ENCODE measurements around the gene TMEM30A.
A peak's percentile ranks its signal among the peaks of the same experiment; 100 is the strongest.

Gene TMEM30A

DNA sequence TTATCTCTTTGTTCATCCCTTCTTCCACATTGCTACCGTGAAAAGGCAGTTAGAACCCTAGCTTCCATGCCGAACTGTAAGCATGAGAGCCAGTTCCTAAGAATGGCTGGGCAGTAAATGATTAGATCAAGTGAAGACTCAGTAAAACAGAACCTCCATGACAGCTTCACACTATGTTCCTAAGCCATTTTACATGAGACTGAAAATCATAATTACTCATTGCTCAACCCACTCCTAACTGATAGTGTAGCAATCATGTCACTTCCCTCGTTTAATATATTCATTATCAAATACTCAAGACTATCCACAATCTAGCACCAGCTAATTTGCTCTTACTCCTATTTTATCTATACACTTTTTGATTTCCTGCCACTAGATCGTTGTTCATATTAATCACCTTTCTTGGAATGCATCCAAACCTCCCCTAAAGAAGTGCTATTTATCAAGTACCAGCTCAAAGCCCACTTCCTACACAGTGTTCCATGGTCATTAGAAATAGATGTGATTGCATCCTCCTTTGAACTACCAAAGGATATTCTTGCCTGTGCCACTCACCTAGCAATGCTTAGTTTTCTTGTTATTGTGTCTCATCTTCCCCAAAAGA is 6.0 kb downstream of the TMEM30A start:
- H3K4me3 ChIP-seq (ENCODE audit: severe bottlenecking), result no peak overlapping the region

DNA sequence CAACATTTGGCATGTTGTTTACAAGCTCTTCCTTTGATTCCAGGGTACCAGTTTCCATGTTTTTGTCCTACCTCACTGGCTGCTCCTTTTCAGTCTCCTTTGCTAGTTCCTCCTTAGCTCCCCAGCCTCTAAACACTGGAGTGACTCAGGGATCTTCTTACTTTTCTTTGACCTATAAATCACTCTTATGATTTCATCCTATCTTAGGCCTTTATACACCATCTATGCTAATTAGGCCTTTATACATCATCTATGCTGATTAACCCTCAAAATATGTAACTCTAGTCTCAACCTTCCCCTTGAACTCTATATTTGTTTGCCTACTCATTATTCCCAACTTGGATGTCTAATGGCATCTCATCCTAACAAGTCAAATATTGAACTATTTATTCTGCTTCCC is 9.5 kb downstream of the TMEM30A start:
- DNase-seq (ENCODE audit: low spot score), result no peak
- H3K27ac ChIP-seq (ENCODE audit: poor library complexity, severe bottlenecking), result peak overlapping the region; percentile 61
- peak; percentile 95 for ATAC-seq (ENCODE audit: low read depth)
- H3K9me3 ChIP-seq (ENCODE audit: severe bottlenecking), result no peaks in the 10 kb centered on the region
- TF ChIP-seq, protein P1, sequence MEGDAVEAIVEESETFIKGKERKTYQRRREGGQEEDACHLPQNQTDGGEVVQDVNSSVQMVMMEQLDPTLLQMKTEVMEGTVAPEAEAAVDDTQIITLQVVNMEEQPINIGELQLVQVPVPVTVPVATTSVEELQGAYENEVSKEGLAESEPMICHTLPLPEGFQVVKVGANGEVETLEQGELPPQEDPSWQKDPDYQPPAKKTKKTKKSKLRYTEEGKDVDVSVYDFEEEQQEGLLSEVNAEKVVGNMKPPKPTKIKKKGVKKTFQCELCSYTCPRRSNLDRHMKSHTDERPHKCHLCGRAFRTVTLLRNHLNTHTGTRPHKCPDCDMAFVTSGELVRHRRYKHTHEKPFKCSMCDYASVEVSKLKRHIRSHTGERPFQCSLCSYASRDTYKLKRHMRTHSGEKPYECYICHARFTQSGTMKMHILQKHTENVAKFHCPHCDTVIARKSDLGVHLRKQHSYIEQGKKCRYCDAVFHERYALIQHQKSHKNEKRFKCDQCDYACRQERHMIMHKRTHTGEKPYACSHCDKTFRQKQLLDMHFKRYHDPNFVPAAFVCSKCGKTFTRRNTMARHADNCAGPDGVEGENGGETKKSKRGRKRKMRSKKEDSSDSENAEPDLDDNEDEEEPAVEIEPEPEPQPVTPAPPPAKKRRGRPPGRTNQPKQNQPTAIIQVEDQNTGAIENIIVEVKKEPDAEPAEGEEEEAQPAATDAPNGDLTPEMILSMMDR (IDR thresholded peaks at IDR 0.05; ENCODE audit: poor library complexity, severe bottlenecking), result no peak
- H3K4me3 ChIP-seq (ENCODE audit: severe bottlenecking), result no peak overlapping the region
- no peaks in the 10 kb centered on the region for H3K27me3 ChIP-seq (ENCODE audit: insufficient read depth, poor library complexity, severe bottlenecking)
- peaks cover 37% of the 10 kb centered on the region for H3K36me3 ChIP-seq (ENCODE audit: low read depth)
- H3K4me1 ChIP-seq (ENCODE audit: insufficient read depth, poor library complexity, severe bottlenecking), result peaks cover 53% of the 10 kb centered on the region

More for the DNA sequence above, 6.0 kb downstream of the TMEM30A start:
- Histone ChIP-seq H3K36me3 (ENCODE audit: low read depth) (peaks cover 10% of the 10 kb centered on the region), H3K4me1 (ENCODE audit: insufficient read depth, poor library complexity, severe bottlenecking) (peaks cover 69% of the 10 kb centered on the region), H3K27ac (ENCODE audit: poor library complexity, severe bottlenecking) (peak overlapping the region; percentile 5), H3K9me3 (ENCODE audit: severe bottlenecking) (no peaks in the 10 kb centered on the region), H3K27me3 (ENCODE audit: insufficient read depth, poor library complexity, severe bottlenecking) (no peaks in the 10 kb centered on the region)
- no peak for ATAC-seq (ENCODE audit: low read depth)
- no peak for DNase-seq (ENCODE audit: low spot score)
- TF ChIP-seq, protein P1 (IDR thresholded peaks at IDR 0.05; ENCODE audit: poor library complexity, severe bottlenecking), result no peak

DNA sequence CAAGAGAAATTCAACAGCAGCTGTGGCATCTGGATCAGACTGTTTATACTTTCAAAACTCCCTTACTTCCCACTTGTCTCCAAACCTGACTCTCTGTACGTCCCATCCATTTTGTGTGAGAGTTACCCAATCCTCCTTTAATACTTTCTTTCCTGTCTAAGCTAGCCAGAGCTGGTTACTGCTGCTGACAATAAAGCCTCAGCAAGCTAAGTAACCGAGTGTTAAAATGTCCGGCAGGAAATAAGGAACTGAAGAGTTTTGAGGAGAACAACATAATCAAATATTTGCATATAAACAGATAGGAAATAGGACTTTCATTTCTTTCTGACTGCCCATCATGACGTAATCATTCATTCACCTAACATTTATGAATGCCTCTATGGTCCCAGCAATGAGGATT is 11.6 kb downstream of the TMEM30A start:
- TF ChIP-seq, protein P1 (IDR thresholded peaks at IDR 0.05; ENCODE audit: poor library complexity, severe bottlenecking), result no peak
- no peak for ATAC-seq (ENCODE audit: low read depth)
- H3K9me3 ChIP-seq (ENCODE audit: severe bottlenecking), result no peaks in the 10 kb centered on the region
- peaks cover 37% of the 10 kb centered on the region for H3K36me3 ChIP-seq (ENCODE audit: low read depth)
- no peak for DNase-seq (ENCODE audit: low spot score)
- peaks cover 38% of the 10 kb centered on the region for H3K4me1 ChIP-seq (ENCODE audit: insufficient read depth, poor library complexity, severe bottlenecking)
- no peak overlapping the region for H3K4me3 ChIP-seq (ENCODE audit: severe bottlenecking)
- H3K27me3 ChIP-seq (ENCODE audit: insufficient read depth, poor library complexity, severe bottlenecking), result no peaks in the 10 kb centered on the region
- peak overlapping the region; percentile 41 for H3K27ac ChIP-seq (ENCODE audit: poor library complexity, severe bottlenecking)

DNA sequence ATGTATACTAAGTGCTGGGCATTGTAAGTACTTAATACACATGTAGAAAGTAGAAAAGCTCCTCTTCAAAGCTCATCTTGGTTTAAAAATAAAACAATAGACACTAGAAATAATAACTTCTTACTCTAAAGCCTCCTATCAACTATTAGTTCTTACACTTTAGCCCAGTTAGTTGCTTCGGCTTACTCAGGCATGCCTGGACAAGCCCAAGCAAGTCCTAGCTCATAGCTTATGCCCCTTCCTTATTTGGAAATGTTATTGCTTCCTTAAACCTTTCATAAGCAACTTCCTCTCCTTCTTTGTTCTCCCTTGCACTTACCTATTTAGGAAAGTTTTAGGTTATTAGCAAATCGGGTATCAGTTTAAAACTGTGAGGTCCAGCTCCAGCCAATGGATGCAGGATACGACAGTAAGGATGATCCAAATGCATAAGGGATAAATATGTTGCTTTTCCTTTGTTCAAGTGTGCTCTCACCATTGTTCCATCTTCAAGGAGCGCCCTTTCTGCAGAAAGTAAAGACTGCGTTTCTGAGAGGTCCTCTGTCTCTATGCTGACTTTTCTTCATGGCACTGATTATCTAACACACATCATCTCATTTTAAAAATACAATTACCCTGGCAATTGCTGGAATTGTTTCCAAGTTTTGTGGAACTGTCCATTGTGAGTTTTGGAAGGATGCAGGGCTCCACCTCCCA is 12.3 kb downstream of the TMEM30A start:
- Histone ChIP-seq H3K4me1 (ENCODE audit: insufficient read depth, poor library complexity, severe bottlenecking) (peaks cover 42% of the 10 kb centered on the region), H3K4me3 (ENCODE audit: severe bottlenecking) (no peak overlapping the region), H3K36me3 (ENCODE audit: low read depth) (peaks cover 40% of the 10 kb centered on the region), H3K9me3 (ENCODE audit: severe bottlenecking) (no peaks in the 10 kb centered on the region), H3K27ac (ENCODE audit: poor library complexity, severe bottlenecking) (peak overlapping the region; percentile 41), H3K27me3 (ENCODE audit: insufficient read depth, poor library complexity, severe bottlenecking) (no peaks in the 10 kb centered on the region)
- ATAC-seq (ENCODE audit: low read depth), result no peak
- no peak for DNase-seq (ENCODE audit: low spot score)
- TF ChIP-seq, protein P1 (IDR thresholded peaks at IDR 0.05; ENCODE audit: poor library complexity, severe bottlenecking), result no peak

DNA sequence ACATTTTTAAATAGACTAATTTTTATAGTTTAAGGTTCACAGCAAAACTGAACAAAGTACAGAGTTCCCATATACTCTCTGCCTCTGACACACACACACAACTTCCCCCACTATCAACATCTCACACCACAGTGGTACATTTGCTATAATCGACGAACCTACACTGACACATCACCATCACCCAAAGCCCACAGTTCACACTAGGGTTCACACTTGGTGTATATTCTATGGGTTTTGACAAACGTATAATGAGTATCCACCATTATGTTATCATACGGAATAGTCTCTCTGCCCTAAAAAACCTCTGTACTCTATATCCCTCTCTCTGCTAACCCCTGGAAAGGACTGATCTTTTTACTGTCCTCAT is 15.6 kb downstream of the TMEM30A start:
- ATAC-seq (ENCODE audit: low read depth) (no peak), DNase-seq (ENCODE audit: low spot score) (no peak)
- Histone ChIP-seq H3K27me3 (ENCODE audit: insufficient read depth, poor library complexity, severe bottlenecking) (no peaks in the 10 kb centered on the region), H3K36me3 (ENCODE audit: low read depth) (peaks cover 52% of the 10 kb centered on the region), H3K9me3 (ENCODE audit: severe bottlenecking) (no peaks in the 10 kb centered on the region), H3K4me1 (ENCODE audit: insufficient read depth, poor library complexity, severe bottlenecking) (peaks cover 23% of the 10 kb centered on the region), H3K4me3 (ENCODE audit: severe bottlenecking) (no peak overlapping the region), H3K27ac (ENCODE audit: poor library complexity, severe bottlenecking) (no peak overlapping the region)
- TF ChIP-seq, protein P1 (IDR thresholded peaks at IDR 0.05; ENCODE audit: poor library complexity, severe bottlenecking), result no peak

All from RWPE2 (cell line).